PC-3 (cell line): ENCODE results near the gene BICRA.

ENCODE experiments used
- CTCF ChIP-seq: fragments of 300-600 bp; sonication (generic); conservative IDR thresholded peaks from 2 replicates; pipeline ENCODE4 v1.5.1; 2017; ENCODE audit warnings: antibody characterized with exemption, low read depth, mild to moderate bottlenecking, low read length
- EZH2 ChIP-seq: fragments of 300-600 bp; sonication (generic); IDR thresholded peaks from one replicate; pipeline ENCODE4 v1.6.1; 2017; ENCODE audit warnings: antibody characterized with exemption, mild to moderate bottlenecking, low read length; ENCODE audit not compliant: unreplicated experiment

GRCh38 chr19:47750752-47751151, 141.8 kb downstream of the BICRA start:
- TF ChIP-seq CTCF (no peak), EZH2 (no peak)
